ENCODE results near the gene GPATCH11.

Gene GPATCH11

DNA sequence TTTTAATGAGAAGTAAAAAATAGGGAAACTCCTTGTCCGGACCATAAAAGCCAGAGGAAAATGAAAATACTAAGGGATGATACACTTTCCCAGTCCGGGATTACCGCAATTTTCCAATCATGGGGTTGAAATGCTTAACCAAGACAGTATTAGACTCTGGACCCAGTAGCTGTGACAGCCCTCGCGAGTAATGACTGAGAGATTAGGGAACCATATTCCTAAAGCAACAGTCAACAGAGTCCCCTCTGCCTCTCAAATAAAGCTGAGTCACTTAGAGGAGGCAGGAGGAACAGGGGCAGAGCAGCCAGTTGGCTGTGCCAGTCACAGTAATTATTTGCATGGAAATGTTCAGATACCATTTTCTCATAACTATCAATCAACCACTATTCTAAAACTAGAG, 34.8 kb downstream of the GPATCH11 start:
- peaks cover 9% of the 10 kb centered on the region; the same call in 1 of the 2 replicates for H4K20me1 ChIP-seq (ENCODE audit: insufficient read depth, low read length)
- H3K27ac ChIP-seq (ENCODE audit: low read length), result no peak overlapping the region
- ATAC-seq (ENCODE audit: insufficient read depth, low read depth), result no peak

DNA sequence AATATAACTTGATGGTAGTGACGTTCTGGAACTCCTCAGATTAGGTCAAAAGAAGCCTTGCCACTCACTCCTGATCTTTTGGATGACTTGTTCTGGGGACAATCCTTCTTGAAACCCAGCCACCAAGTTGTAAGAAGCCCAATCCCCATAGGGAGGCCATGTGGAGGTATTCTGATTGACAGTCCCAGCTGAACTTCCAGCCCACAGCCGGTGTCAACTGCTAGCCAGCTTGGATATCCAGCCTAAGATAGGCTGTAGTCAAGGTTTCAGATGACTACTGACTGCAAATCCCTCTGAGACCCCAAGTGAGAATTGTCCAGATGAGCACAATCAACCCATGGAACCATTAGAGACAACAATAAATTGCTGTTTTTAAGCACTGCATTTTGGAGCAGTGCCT, 41.1 kb downstream of the GPATCH11 start:
- TF ChIP-seq EZH2 (IDR thresholded peaks at IDR 0.05; ENCODE audit: borderline replicate concordance, low read depth, low read length, severe bottlenecking) (no peak), CTCF (IDR thresholded peaks at IDR 0.05; ENCODE audit: borderline replicate concordance, extremely low read depth, low read length, poor library complexity, severe bottlenecking) (no peak)
- H3K4me3 ChIP-seq (ENCODE audit: low read depth in 1 of 2, low read length in 2 of 2), result no peak overlapping the region
- H2AFZ ChIP-seq (ENCODE audit: low read depth, low read length), result no peak overlapping the region
- no peaks in the 10 kb centered on the region for H3K4me1 ChIP-seq (ENCODE audit: insufficient read depth, low read length)
- ATAC-seq (ENCODE audit: insufficient read depth, low read depth) (no peak), DNase-seq (no peak)
- peaks cover 9% of the 10 kb centered on the region; the same call in 1 of the 2 replicates for H4K20me1 ChIP-seq (ENCODE audit: insufficient read depth, low read length)
- H3K79me2 ChIP-seq (ENCODE audit: insufficient read depth, low read length), result peaks cover 4% of the 10 kb centered on the region; the same call in 1 of the 2 replicates
- no peaks in the 10 kb centered on the region for H3K9me3 ChIP-seq (ENCODE audit: insufficient read depth, low read length, severe bottlenecking)
- peaks cover 88% of the 10 kb centered on the region for H3K36me3 ChIP-seq (ENCODE audit: insufficient read depth, low read length)
- no peak overlapping the region for H3K27ac ChIP-seq (ENCODE audit: low read length)
- no peaks in the 10 kb centered on the region for H3K27me3 ChIP-seq (ENCODE audit: insufficient read depth, low read length, poor library complexity)
- H3K9ac ChIP-seq (ENCODE audit: low read depth, low read length), result no peak overlapping the region
- H3K4me2 ChIP-seq (ENCODE audit: insufficient read depth, low read length), result no peak overlapping the region

More for the DNA sequence above, 34.8 kb downstream of the GPATCH11 start:
- peaks cover 4% of the 10 kb centered on the region; the same call in 1 of the 2 replicates for H3K79me2 ChIP-seq (ENCODE audit: insufficient read depth, low read length)
- no peaks in the 10 kb centered on the region for H3K4me1 ChIP-seq (ENCODE audit: insufficient read depth, low read length)
- no peak overlapping the region for H2AFZ ChIP-seq (ENCODE audit: low read depth, low read length)
- H3K9me3 ChIP-seq (ENCODE audit: insufficient read depth, low read length, severe bottlenecking), result no peaks in the 10 kb centered on the region
- DNase-seq, result no peak
- no peak overlapping the region for H3K4me3 ChIP-seq (ENCODE audit: low read depth in 1 of 2, low read length in 2 of 2)
- H3K4me2 ChIP-seq (ENCODE audit: insufficient read depth, low read length), result no peak overlapping the region
- H3K36me3 ChIP-seq (ENCODE audit: insufficient read depth, low read length), result peaks cover 71% of the 10 kb centered on the region
- no peaks in the 10 kb centered on the region for H3K27me3 ChIP-seq (ENCODE audit: insufficient read depth, low read length, poor library complexity)
- H3K9ac ChIP-seq (ENCODE audit: low read depth, low read length), result no peak overlapping the region
- TF ChIP-seq CTCF (IDR thresholded peaks at IDR 0.05; ENCODE audit: borderline replicate concordance, extremely low read depth, low read length, poor library complexity, severe bottlenecking) (no peak), EZH2 (IDR thresholded peaks at IDR 0.05; ENCODE audit: borderline replicate concordance, low read depth, low read length, severe bottlenecking) (no peak)

DNA sequence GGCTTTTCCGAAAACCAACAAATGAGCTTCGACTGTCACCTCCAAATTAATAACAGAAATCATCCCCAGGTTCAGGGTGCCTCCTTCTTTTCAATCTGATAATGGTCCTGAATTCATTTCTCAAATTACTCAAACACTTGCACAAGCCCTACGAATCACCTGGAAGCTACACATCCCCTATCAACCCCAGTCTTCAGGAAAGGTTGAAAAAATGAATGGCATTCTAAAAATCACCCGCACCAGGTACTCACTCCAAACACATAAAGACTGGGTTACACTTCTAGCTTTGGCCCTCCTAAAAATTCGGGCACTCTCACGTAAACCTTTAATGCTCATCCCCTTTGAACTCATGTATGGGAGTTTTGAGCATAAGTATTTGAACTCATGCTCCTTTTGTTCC, 48.6 kb downstream of the GPATCH11 start:
- Histone ChIP-seq H3K4me3 (ENCODE audit: low read depth in 1 of 2, low read length in 2 of 2) (no peak overlapping the region), H3K9me3 (ENCODE audit: insufficient read depth, low read length, severe bottlenecking) (no peaks in the 10 kb centered on the region), H3K9ac (ENCODE audit: low read depth, low read length) (no peak overlapping the region), H3K27me3 (ENCODE audit: insufficient read depth, low read length, poor library complexity) (no peaks in the 10 kb centered on the region), H3K36me3 (ENCODE audit: insufficient read depth, low read length) (peaks cover 98% of the 10 kb centered on the region), H3K79me2 (ENCODE audit: insufficient read depth, low read length) (peaks cover 12% of the 10 kb centered on the region), H2AFZ (ENCODE audit: low read depth, low read length) (no peak overlapping the region), H3K4me2 (ENCODE audit: insufficient read depth, low read length) (no peak overlapping the region), H3K4me1 (ENCODE audit: insufficient read depth, low read length) (no peaks in the 10 kb centered on the region), H4K20me1 (ENCODE audit: insufficient read depth, low read length) (peaks cover 2% of the 10 kb centered on the region; the same call in 1 of the 2 replicates), H3K27ac (ENCODE audit: low read length) (no peak overlapping the region)
- no peak for DNase-seq
- no peak for ATAC-seq (ENCODE audit: insufficient read depth, low read depth)
- TF ChIP-seq CTCF (IDR thresholded peaks at IDR 0.05; ENCODE audit: borderline replicate concordance, extremely low read depth, low read length, poor library complexity, severe bottlenecking) (no peak), EZH2 (IDR thresholded peaks at IDR 0.05; ENCODE audit: borderline replicate concordance, low read depth, low read length, severe bottlenecking) (no peak)
